GM19035 (cell line): Measurements from ENCODE around the gene PIRT.
"Not testable (repeated sequence)": the region's sequence is repeated elsewhere in the genome, so short reads cannot be mapped to it uniquely, and the experiment has no call there.

Source experiments
- ATAC-seq: cut with Tn5 transposase; IDR thresholded peaks from one replicate; pipeline ENCODE4 v1.9.1; 2021; ENCODE audit not compliant: unreplicated experiment

Gene PIRT

GRCh38 chr17:10837921-10838320, at the start of gene PIRT:
Gene PIRT, minus strand, starts transcription at chr17:10838087. Its CDS starts 12,442 bp downstream, at chr17:10825645.
- no peak for ATAC-seq

GRCh38 chr17:10881959-10882358, 44.1 kb upstream of the PIRT start:
- ATAC-seq, result no peak

DNA sequence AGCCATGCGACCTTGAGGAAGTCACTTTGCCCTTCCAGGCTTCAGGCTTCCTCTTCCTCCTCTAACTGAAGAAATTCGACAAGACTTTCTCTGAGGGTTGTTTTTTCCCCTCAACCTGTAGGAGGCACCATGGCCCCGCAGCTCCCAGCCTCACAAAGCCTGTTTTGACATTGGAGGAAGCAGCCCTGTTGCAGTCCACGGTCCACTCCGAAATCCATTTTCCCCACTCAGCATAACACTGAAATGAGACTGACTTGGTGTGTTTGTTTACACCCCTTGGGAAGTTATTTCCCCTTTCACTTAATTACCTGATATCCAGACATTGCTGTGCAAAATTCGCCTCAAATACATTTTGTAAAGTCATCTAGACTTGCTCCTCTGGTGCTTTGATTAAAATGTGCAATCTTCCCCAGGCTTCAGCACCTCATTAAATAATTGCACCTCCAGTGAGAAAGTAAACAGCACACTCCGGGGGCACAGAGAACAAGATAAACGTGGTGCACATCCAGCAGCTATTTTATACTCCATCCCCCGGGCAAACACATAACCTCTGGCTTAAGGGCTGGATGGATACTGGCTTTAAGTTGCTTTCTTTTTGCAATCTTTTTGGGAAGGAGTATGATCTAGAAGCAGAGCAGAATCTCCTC, 41.4 kb upstream of the PIRT start:
- no peak for ATAC-seq

- ATAC-seq, result no peak
Observed at GRCh38 chr17:10875984-10876555, 38.2 kb upstream of the PIRT start.

GRCh38 chr17:10875430-10875851, 37.6 kb upstream of the PIRT start:
- ATAC-seq, result no peak

- no peak for ATAC-seq
Observed at GRCh38 chr17:10871914-10872313, 34.0 kb upstream of the PIRT start.

DNA sequence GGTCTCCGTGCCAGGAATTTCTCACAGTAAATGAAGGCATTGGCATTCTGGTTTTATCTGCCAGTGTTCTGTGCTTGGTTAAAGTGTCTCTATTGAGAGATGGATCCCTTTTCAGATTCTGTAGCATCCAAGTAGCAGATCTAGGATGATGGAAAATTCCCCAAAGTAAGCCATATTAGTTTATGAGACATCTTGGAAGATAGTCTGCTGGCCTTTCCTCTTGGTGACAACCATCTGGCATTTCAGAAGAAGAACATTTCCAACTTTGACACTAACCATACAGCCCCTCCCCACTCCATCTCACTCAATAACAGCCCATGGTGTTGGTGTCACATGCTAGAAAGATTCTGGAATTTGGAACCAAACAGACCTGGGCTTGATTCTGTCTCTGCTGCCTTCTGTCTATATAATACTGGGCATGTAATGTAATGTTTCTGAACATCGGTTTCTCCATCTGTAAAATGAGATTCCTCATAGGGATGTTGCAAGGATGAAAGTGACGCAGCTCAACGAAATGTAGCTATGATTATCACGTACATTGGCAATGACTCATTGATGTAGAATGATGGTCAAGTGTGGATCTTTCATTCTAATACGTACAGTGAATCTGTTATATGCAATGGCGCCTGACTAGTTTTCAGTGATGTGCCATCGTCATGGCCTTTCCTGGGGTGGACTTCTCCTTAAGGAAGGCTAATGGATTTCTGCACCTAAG, 32.6 kb upstream of the PIRT start:
- no peak for ATAC-seq

DNA sequence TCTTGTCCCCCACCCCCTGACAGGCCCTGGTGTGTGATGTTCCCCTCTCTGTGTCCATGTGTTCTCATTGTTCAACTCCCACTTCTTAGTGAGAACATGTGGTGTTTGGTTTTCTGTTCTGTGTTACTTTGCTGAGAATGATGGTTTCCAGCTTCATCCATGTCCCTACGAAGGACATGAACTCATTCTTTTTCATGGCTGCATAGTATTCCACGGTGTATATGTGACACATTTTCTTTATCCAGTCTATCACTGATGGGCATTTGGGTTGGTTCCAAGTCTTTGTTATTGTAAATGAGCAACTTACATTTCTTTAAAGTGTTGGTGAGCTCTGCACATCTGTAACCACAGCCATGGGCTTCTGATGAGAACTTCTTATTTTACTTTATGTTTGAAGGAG, 30.9 kb upstream of the PIRT start:
- not testable (repeated sequence) for ATAC-seq

- ATAC-seq, result no peak
Observed at GRCh38 chr17:10859051-10859450, 21.2 kb upstream of the PIRT start.

DNA sequence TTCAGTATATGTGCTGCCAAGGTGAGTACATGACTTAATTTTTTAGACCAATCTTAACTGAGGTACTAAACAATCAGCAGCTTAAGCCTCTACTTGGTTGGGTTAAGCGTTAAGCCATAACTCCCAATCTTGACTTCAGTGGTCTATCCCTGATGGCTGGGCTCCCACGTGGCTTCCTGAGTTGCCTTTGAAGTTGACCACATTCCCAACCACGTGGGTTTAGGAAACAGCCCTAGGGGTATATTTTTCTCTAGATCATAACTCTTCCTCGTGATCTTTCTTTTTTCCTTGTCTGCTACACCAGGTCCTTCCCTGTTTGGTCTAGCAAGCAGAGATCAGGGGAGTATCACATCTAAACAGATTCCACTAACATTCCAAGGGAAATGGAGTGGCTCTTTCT, 20.1 kb upstream of the PIRT start:
- no peak for ATAC-seq

GRCh38 chr17:10846636-10847035, 8.7 kb upstream of the PIRT start:
- ATAC-seq, result not testable (repeated sequence)

GRCh38 chr17:10845388-10845751, 7.5 kb upstream of the PIRT start:
- ATAC-seq, result no peak

DNA sequence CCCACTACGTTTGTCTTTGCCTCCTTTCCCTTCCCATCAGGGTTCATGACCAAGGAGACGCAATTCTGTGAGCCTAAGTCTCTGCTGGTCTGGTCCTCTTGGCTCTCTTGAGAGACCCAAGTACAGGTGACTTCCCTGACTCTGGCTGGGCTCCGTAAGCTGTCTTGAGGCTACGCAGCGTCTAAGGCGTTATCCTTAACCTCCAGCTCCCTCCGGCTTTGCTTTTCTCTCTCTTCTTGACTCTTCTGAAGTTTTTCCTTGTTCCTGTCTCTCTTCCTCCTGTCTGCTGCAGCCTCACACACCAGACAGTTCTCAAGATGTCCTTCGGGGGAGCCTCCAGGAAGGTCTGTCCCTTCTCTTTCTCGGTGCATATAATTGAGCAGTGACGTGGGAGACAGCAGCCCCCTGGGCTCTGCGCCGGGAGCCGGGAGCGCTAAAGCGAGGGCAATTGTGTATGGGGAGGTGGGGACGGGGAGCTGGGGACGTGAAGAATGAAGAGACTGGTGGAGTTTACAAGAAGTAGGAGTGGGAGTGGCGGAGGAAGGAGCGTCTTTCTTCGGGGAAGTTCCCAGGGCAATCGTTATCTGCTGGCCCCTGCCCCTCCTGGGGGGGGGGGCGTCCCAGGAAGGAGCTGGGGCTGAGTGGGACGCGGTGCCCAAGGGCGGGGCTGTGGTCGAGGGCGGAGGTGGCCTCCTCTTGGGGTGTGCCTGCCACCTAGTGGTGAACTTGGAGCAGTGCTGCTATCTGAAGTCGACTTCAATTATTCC, 6.9 kb upstream of the PIRT start:
- ATAC-seq, result peak; percentile 84

DNA sequence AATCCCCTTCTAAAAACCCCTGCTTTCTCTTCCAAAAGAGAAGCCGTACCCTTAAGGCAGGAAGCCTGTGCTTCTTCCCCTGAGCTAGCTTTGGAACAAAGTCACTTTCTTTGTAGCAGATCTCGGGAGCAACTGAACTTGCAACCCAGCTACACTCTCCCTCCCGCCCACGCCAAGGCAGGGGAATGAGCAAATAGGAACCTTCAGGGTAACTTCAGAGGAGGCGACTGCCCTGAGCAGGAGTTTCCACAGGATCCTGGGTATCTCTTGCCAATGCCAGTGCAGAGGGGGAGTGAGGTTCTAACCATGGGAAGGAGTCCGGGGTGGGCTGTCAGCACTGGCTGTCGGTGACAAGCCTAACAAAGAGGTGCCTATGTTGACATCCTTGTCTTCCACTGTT, 5.9 kb upstream of the PIRT start:
- no peak for ATAC-seq

- ATAC-seq, result no peak
Observed at GRCh38 chr17:10842658-10843057, 4.8 kb upstream of the PIRT start.

DNA sequence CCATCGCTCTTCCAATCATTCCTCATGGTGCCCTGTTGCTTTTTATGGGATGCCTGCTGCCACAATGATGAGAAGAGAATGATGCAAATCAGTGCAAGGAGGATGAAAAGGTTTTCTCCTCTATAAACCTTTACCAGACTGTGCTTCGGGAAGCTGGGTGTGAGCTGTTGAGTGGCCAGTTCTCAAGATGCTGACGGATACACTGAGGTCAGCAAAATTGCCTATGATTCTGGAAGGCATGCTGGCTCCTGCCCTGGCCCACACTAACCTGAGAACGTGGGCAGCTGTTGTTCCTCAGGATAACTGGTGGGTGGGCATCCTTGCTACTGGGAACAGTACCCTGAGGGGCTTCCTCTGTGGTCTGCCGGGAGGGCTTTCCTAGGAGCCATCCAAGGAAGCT, 795 bp upstream of the PIRT start:
- no peak for ATAC-seq

GRCh38 chr17:10836966-10837590, 809 bp downstream of the PIRT start:
- ATAC-seq, result no peak

DNA sequence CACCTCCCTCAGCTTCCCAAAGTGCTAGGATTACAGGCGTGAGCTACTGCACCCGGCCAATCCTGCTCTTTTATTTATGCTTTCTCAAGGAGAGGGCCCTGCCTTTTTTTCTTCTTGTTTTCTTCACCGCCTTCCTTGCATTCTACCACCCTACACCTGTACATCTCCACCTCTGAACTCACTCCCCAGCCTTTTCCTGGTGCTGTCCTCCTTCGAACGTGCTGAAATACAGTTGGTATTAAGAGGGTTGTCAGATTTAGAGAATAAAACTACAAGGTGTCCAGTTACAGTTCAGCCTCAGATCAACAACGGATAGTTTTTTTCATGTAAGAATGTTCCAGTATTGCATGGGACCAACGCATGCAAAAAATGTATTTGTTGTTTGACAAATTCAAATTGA, 1.7 kb downstream of the PIRT start:
- ATAC-seq, result no peak

- no peak for ATAC-seq
Observed at GRCh38 chr17:10831696-10832095, 6.2 kb downstream of the PIRT start.

GRCh38 chr17:10827898-10828552, 9.9 kb downstream of the PIRT start:
- no peak for ATAC-seq

- no peak for ATAC-seq
Observed at GRCh38 chr17:10824874-10825273, 13.0 kb downstream of the PIRT start.
